GM10266 (cell line): ENCODE data around the gene PRKCZ.
A peak's percentile ranks its signal among the peaks of the same experiment; 100 is the strongest.

Experiments
- DNase-seq: peaks from one replicate; pipeline ENCODE4 v3.0.0; 2012; ENCODE audit errors: extremely low spot score
- TF ChIP-seq, protein P1 (sequence below): IDR thresholded peaks from 2 replicates; pipeline ENCODE4 v1.5.1; 2012; ENCODE audit warnings: mild to moderate bottlenecking, low read depth; ENCODE audit not compliant: control insufficient read depth, insufficient read depth; ENCODE audit errors: missing control alignments

PRKCZ gene

DNA sequence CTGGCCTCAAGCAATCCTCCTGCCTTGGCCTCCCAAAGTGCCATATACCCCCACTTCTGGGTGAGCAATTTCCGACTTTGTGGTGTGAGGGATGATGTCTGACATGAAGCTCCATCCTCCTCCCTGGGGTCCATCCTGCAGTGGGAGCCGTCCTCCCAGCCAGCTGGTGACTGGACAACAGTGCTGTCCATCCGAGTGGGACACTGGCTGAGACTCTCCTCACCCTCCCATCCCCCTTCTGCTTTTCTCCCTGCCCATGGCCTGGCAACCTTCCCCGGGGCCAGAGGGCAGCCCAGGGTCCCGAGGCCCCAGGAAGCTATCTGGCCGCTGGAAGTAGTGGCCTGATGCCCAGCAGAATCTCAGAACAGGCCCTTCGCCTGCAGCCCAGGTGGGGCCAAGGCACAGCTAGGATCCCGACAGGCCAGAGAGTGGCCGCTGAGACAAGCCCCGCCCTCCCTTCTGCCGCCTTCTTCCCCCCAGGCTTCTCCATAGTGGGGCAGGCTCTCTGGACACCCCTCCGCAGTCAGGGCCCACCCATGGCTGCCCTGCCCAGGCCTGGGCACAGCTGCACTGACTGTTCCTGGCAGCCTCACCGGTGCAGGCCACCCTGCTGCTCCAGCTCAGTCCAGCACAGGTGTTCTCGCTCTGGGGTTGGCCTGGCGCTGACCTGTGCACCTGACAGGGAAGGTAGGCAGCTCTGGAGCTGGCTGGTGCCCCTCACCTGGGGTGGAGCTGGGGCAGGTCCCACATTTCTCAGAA is 152.8 kb downstream of the PRKCZ start:
- no peak for DNase-seq
- TF ChIP-seq, protein P1, sequence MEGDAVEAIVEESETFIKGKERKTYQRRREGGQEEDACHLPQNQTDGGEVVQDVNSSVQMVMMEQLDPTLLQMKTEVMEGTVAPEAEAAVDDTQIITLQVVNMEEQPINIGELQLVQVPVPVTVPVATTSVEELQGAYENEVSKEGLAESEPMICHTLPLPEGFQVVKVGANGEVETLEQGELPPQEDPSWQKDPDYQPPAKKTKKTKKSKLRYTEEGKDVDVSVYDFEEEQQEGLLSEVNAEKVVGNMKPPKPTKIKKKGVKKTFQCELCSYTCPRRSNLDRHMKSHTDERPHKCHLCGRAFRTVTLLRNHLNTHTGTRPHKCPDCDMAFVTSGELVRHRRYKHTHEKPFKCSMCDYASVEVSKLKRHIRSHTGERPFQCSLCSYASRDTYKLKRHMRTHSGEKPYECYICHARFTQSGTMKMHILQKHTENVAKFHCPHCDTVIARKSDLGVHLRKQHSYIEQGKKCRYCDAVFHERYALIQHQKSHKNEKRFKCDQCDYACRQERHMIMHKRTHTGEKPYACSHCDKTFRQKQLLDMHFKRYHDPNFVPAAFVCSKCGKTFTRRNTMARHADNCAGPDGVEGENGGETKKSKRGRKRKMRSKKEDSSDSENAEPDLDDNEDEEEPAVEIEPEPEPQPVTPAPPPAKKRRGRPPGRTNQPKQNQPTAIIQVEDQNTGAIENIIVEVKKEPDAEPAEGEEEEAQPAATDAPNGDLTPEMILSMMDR = no peak

DNA sequence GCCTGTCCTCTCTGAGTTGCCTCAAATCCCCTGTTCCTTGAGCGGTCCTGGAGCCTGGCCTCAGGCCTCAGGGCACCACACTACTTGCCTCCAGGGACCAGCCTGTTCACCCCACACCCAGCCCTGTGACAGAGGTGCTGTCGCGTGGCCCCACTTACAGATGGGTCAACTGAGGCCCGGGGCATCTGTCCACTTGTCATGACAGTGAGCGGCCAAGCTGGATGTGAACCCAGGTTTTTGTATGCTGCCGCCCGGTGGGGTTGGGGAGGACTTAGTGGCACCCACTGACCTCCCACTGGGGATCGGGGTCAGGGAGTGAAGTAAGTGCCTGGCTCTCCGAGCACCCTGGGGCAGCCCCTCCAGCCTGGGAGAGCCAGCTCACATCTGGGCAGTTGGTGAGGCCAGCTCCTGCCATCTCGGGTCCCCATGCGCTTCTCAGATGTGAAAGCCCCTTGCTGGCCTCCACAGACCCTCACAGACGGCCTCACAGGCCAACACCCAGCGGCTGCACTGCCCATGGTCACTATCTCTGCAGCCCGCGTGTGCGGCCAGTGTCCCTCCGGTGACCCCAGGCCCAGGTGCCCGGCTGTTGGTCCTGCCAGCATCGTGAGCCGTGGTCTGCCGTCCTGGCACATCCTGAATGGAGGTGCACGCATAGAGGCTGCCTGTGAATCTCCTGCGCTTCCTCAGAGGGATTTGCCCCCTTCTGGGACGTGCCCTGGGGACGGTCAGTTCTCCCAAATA is 153.6 kb downstream of the PRKCZ start:
- TF ChIP-seq, protein P1 = no peak
- DNase-seq = no peak

DNA sequence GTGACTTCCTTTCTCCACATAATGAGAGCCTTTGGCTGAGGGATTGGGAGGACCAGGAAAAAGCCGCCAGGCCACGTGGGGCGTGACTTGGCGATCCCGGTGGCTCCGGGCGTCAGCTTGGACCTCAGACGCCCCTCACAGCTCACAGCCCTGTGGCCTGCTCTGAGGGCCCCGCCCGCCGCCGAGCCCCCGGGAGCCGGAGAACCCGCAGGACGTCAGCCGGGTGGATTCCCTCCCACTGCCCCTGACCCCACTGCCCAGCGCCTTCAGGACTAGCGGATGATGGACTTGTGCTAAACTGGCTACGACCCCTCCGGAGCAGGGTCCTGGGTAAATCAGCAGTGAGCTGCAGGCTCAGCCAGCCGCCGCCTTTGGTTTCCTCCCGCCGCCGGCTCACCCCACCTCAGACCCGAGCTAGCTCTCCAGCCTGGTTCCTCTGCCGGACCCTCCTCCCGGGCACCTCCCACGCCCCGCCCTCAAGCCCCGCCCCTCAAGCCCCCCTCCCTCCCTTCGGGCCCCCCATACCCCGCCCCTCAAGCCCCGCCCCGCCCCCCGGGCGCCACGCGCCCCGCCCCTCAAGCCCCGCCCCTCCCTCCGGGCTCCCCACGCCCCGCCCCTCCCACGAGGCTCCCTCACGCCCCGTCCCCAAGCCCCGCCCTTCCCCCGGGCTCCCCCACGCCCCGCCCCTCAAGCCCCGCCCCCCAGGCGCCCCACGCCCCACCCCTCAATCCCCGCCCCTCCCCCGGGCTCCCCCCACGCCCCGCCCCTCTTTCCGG is 154.4 kb downstream of the PRKCZ start:
- TF ChIP-seq, protein P1 = no peak
- DNase-seq = peak; percentile 99

DNA sequence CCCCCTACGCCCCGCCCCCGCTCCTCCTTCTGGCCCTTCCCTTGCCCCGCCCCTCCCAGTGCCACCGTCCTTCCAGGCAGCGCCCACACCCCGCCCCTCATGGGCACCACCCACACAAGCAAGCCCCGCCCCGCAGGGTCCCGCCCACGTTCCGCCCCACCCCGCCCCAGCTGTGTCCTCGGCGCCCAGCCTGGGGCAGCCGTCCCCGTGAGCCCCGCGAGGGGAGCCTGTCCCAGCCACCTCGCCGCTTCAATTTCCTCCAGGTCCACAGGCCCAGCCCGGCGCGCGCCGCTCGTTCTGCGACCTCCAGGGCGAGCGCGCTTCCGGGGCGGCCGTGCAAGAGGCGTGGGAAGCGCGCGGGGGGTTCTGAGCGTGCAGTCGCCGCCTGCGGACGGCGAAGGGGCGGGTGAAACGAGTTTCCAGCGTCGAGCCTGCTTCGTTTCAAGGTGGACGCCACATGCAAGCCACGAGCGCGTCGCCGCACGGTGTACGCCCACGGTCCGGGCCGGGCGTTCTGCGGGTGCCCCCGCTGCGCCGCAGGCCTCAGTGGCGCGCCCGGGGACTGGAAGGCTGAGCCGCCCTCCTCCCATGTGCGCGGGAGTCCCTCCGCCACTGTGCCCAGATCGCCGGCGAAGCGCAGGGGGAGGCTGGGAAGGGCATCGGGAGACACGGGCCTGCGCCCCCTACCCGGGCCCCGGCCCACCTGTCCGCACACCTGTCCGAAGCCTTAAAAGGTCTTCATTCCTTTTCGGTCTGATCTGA is 155.2 kb downstream of the PRKCZ start:
- TF ChIP-seq, protein P1 = no peak
- DNase-seq = no peak

DNA sequence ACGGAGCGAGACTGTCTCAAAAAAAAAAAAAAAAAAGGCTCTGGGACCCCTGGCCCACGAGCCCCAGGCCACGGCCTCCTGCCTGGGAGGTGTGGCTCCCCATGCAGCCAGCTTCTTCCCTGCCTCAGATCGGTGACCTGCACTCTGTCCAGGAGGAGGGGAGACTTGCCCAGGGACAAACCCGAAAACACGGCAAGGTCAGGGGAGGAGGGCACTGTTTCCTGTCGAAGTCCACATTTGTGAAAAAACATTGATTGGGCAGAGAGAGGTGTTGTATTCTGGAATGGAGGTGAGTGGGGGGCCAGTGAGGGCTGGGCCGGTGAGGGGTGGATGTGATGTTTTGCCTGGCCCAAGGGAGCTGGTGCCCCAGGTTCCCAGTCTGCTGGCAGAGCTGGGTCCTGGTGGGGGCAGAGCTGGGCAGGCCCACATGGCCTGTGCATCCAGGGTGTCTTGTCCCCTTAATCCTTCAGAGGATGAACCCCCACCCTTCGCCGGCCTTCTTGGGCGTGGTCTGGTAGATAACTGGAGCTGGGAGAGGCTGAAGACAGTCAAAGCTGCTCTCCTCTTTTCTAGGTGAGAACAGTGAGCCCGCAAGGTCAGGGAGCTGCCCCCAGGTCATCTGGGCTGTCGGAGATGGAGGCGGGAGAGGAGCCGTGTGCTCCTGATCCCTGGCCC is 156.7 kb downstream of the PRKCZ start:
- TF ChIP-seq, protein P1 = no peak
- no peak for DNase-seq
